Heart right ventricle (tissue), 16 donors: ENCODE measurements around the gene TFRC. TPM values are rescaled to one million over a fixed set of nuclear protein-coding genes. Genes with fewer than 3 reads are reported as not detected.
"Not testable (repeated sequence)": the region's sequence is repeated elsewhere in the genome, so short reads cannot be mapped to it uniquely, and the experiment has no call there.

Experiments
- ATAC-seq, 8 donors: fragments of 200-7000 bp; cut with Tn5 transposase; one replicate each; pipeline ENCODE4 v1.9.1; 2020; ENCODE audit warnings: mild to moderate bottlenecking in 8 of 8, moderate library complexity in 8 of 8, moderate number of reproducible peaks in 1 of 8
- DNase-seq, 2 donors: peaks; one replicate each; pipeline ENCODE4 v3.0.0-alpha.2; 2020
- H3K27ac ChIP-seq, 10 donors: fragments of 200-600 bp; sonication (generic) in 2 of 10; one replicate each; pipeline versions ENCODE4 v1.5.0 to v1.8.0; 2020 to 2022; ENCODE audit warnings: mild to moderate bottlenecking in 3 of 10
- H3K27me3 ChIP-seq, 7 donors: fragments of 200-600 bp; one replicate each; pipeline ENCODE4 v1.8.0; 2021 to 2022; ENCODE audit warnings: mild to moderate bottlenecking in 2 of 7
- H3K36me3 ChIP-seq, 9 donors: fragments of 200-600 bp; sonication (generic) in 1 of 9; one replicate each; pipeline versions ENCODE4 v1.5.0 to v1.8.0; 2020 to 2022; ENCODE audit warnings: mild to moderate bottlenecking in 2 of 9
- H3K4me1 ChIP-seq, 9 donors: fragments of 200-600 bp; sonication (generic) in 1 of 9; one replicate each; pipeline versions ENCODE4 v1.5.0 to v1.8.0; 2020 to 2022; ENCODE audit warnings: mild to moderate bottlenecking in 4 of 9
- H3K4me3 ChIP-seq, 10 donors: fragments of 200-600 bp; sonication (generic) in 2 of 10; one replicate each; pipeline versions ENCODE4 v1.5.0 to v1.8.0; 2020 to 2022; ENCODE audit warnings: mild to moderate bottlenecking in 7 of 10, moderate library complexity in 2 of 10
- H3K9me3 ChIP-seq, 11 donors: fragments of 200-600 bp in 10 of 11; sonication (generic) in 2 of 11; one replicate each; pipeline versions ENCODE4 v1.5.0 to v1.8.0; 2013 to 2022; ENCODE audit warnings: mild to moderate bottlenecking in 2 of 11, control low read depth in 1 of 11, moderate library complexity in 1 of 11
- CTCF ChIP-seq, 9 donors: fragments of 200-600 bp; sonication (generic) in 2 of 9; IDR thresholded peaks; one replicate each; pipeline versions ENCODE4 v1.5.0 to v1.8.0; 2021 to 2022; ENCODE audit warnings: antibody characterized with exemption in 9 of 9, mild to moderate bottlenecking in 5 of 9, moderate library complexity in 1 of 9
- WGBS, 2 donors: extraction: QIAGEN DNeasy Blood & Tissue Kit; methylation state at CpG; one replicate each; pipeline ENCODE4 v1.1.7; 2013; ENCODE audit warnings: inconsistent platforms in 1 of 2; 5-methylcytosine and 5-hydroxymethylcytosine counted together
- intact Hi-C, 10 donors: fragments of 100-400 bp; cut with DNase I; formaldehyde crosslinking; loops; one replicate each; pipeline versions ENCODE4 v1.11.1 to v1.14.2; 2022
- polyA plus RNA-seq, 2 donors: library from polyadenylated mRNA; stranded (reverse); fragments of 200-250 nt; gene quantifications; one replicate each; pipeline ENCODE4 v1.2.3, GENCODE V29; 2013
- total RNA-seq, 10 donors: library from RNA; stranded (reverse); fragmentation: NEBNext Ultra II Directional in 3 of 10; extraction: Animal tissue kit (Norgen Biotek cat#: 25700) in 3 of 10; gene quantifications; one replicate each; pipeline versions ENCODE4 v1.2.1 to v1.2.4, GENCODE V29; 2021 to 2023
- donor health status: Arrhythmogenic right ventricular cardiomyopathy.
- donor health status: ischemic (EF 13 %, LVEDD 7.1; RV severe dilation, severe dysfunction).
- donor health status: healthy with polysubstance abuse.
- donor health status: DM: no; HTN: yes; CAD: no.
- donor health status: DM: no; HTN: no; CAD: no.
- donor health status: ischemic (EF 25% LVEDD 6.9; RV normal size, moderate dysfunction).
- donor health status: ischemic (EF 25% LVEDD 5.7; RV mildly dilated, moderate dysfunction).
- donor health status: healthy.
- donor health status: DM: yes; HTN: yes; CAD: no.
- donor health status: Ischemic cardiomyopathy.
- donor health status: ischemic (EF 35%, LVEDD 5.7; RV mildly dilated, moderate dysfunction).
- donor health status: nonischemic (EF 11% LVEDD 7.7; RV severe dilation, severe dysfunction).
- donor health status: DM: yes; HTN: yes; CAD: no.
- donor health status: PGD.
- donor health status: ischemic (EF 29% LVEDD 5.4; RV normal size, mild dysfunction).
- donor health status: nonischemic (EF 23%, LVEDD 6.1; RV moderate dilation, normal function).

The TFRC gene
- total and polyA plus RNA-seq, 12 donors, result 25.7 to 300 (median 81.5) TPM

GRCh38 chr3:196023947-196024346 lies 57.9 kb downstream of the TFRC start:
- Histone ChIP-seq H3K9me3 (no peaks in the 10 kb centered on the region), H3K27ac (no peak overlapping the region), H3K4me1 (no peaks in the 10 kb centered on the region), H3K36me3 (no peaks in the 10 kb centered on the region), H3K4me3 (no peak overlapping the region), H3K27me3 (peaks cover 0 to 15% (median 2%) of the 10 kb centered on the region in 7 donors)
- DNase-seq (no peak), ATAC-seq (no peak)
- WGBS, 2 donors, result 88 to 93% methylated on average over 8 of the region's 8 CpGs
- TF ChIP-seq CTCF (IDR thresholded peaks at IDR 0.05), result no peak
- intact Hi-C loops, result no loop called here

GRCh38 chr3:196022499-196022878 lies 59.4 kb downstream of the TFRC start:
- H3K4me1 ChIP-seq, H3K27ac ChIP-seq, H3K4me3 ChIP-seq, ATAC-seq, H3K9me3 ChIP-seq, intact Hi-C loops, H3K36me3 ChIP-seq, DNase-seq: not testable (repeated sequence)
- 80 to 83% methylated on average over 8 of the region's 8 CpGs for WGBS, 2 donors
- H3K27me3 ChIP-seq, result peaks cover 0 to 13% (median 0%) of the 10 kb centered on the region in 7 donors

GRCh38 chr3:196020373-196020772 lies 61.5 kb downstream of the TFRC start:
- 66 to 88% methylated on average over 3 of the region's 3 CpGs for WGBS, 2 donors
- no peaks in the 10 kb centered on the region for H3K36me3 ChIP-seq
- no peak for TF ChIP-seq CTCF (IDR thresholded peaks at IDR 0.05)
- H3K27me3 ChIP-seq, result peaks cover 0 to 13% (median 0%) of the 10 kb centered on the region in 7 donors
- no peak overlapping the region for H3K4me3 ChIP-seq
- H3K27ac ChIP-seq, result no peak overlapping the region
- no peaks in the 10 kb centered on the region for H3K9me3 ChIP-seq
- no peaks in the 10 kb centered on the region for H3K4me1 ChIP-seq
- DNase-seq, result no peak
- ATAC-seq, result peak in 1 of 8 donors; percentile 31
- intact Hi-C loops, result no loop called here

GRCh38 chr3:196019576-196019975 lies 62.3 kb downstream of the TFRC start:
- H3K4me1 ChIP-seq, H3K27ac ChIP-seq, H3K36me3 ChIP-seq, H3K4me3 ChIP-seq, H3K9me3 ChIP-seq, intact Hi-C loops: not testable (repeated sequence)
- 27 to 33% methylated on average over 12 of the region's 12 CpGs for WGBS, 2 donors
- ATAC-seq, result peak; percentile 63 to 99 (median 94)
- peak in 1 of 2 donors; percentile 46 for DNase-seq
- H3K27me3 ChIP-seq, result peaks cover 0 to 13% (median 0%) of the 10 kb centered on the region in 7 donors

GRCh38 chr3:196018159-196018558 lies 63.7 kb downstream of the TFRC start:
- H3K27me3 ChIP-seq, H3K4me1 ChIP-seq, ATAC-seq, H3K36me3 ChIP-seq, DNase-seq, H3K9me3 ChIP-seq, H3K27ac ChIP-seq, intact Hi-C loops, H3K4me3 ChIP-seq: not testable (repeated sequence)
- WGBS, 2 donors, result 89 to 96% methylated on average over 5 of the region's 5 CpGs

GRCh38 chr3:196016485-196016884 lies 65.4 kb downstream of the TFRC start:
- Histone ChIP-seq H3K9me3 (peaks cover 0 to 4% (median 0%) of the 10 kb centered on the region in 11 donors), H3K27ac (no peak overlapping the region), H3K27me3 (peaks cover 0 to 2% (median 0%) of the 10 kb centered on the region in 7 donors), H3K4me3 (no peak overlapping the region), H3K36me3 (no peaks in the 10 kb centered on the region), H3K4me1 (no peaks in the 10 kb centered on the region)
- TF ChIP-seq CTCF (IDR thresholded peaks at IDR 0.05), result no peak
- intact Hi-C loops, result no loop called here
- 48 to 71% methylated on average over 2 of the region's 2 CpGs for WGBS, 2 donors
- DNase-seq (no peak), ATAC-seq (no peak)
